K562 (cell line): ENCODE data around the gene ZNF747. TPM values are rescaled to one million over a fixed set of nuclear protein-coding genes. Genes with fewer than 3 reads are reported as not detected.

Experiments used
- E2F1 ChIP-seq: sonication (generic); formaldehyde crosslinking; IDR thresholded peaks from 2 replicates; pipeline ENCODE4 v1.8.1; 2023; ENCODE audit warnings: mild to moderate bottlenecking, missing genetic modification reagents, moderate library complexity
- EGR1 ChIP-seq: fragments of 450-650 bp; conservative IDR thresholded peaks from 2 replicates; pipeline ENCODE4 v1.6.1; 2017; ENCODE audit warnings: mild to moderate bottlenecking
- EWSR1 ChIP-seq: fragments of 450-650 bp; IDR thresholded peaks from 2 replicates; pipeline ENCODE4 v1.6.1; 2018; ENCODE audit warnings: borderline replicate concordance, mild to moderate bottlenecking, low read depth, moderate library complexity; ENCODE audit not compliant: partially characterized antibody
- FOXA3 ChIP-seq, 2 experiments: fragments of 450-650 bp in 1 of 2; sonication (generic) in 1 of 2; formaldehyde crosslinking; IDR thresholded peaks in 1 of 2; conservative IDR thresholded peaks in 1 of 2; 2 replicates each; pipeline versions ENCODE4 v1.4.0 to v1.8.0; 2020 to 2022; ENCODE audit warnings: mild to moderate bottlenecking in 2 of 2, missing genetic modification reagents in 1 of 2
- GATAD2B ChIP-seq: fragments of 450-650 bp; IDR thresholded peaks from 2 replicates; pipeline ENCODE4 v1.6.1; 2017; ENCODE audit warnings: mild to moderate bottlenecking, borderline replicate concordance
- NFIX ChIP-seq: fragments of 250-450 bp; sonication (Bioruptor Pico); IDR thresholded peaks from 2 replicates; pipeline ENCODE4 v1.4.0; 2020; ENCODE audit warnings: low read depth, mild to moderate bottlenecking, moderate library complexity
- PHF20 ChIP-seq: fragments of 450-650 bp; IDR thresholded peaks from 2 replicates; pipeline ENCODE4 v1.6.1; 2018; ENCODE audit not compliant: partially characterized antibody
- POLR2A ChIP-seq: fragments of 450-650 bp; conservative IDR thresholded peaks from 2 replicates; pipeline ENCODE4 v1.6.1; 2016
- RBM15 ChIP-seq: fragments of 200-400 bp; formaldehyde crosslinking; IDR thresholded peaks from 2 replicates; pipeline ENCODE4 v1.6.1; 2018; ENCODE audit warnings: mild to moderate bottlenecking, low read length, moderate library complexity; ENCODE audit not compliant: insufficient read depth
- SETDB1 ChIP-seq: IDR thresholded peaks from one replicate; pipeline ENCODE4 v1.6.1; 2012; ENCODE audit warnings: low read length, control low read depth, inconsistent platforms
- SRSF7 ChIP-seq: fragments of 200-400 bp; formaldehyde crosslinking; optimal IDR thresholded peaks from 2 replicates; pipeline ENCODE3; 2017; ENCODE audit warnings: mild to moderate bottlenecking, low read depth, low read length
- ZNF592 ChIP-seq: fragments of 450-650 bp; IDR thresholded peaks from 2 replicates; pipeline ENCODE4 v1.6.1; 2017; ENCODE audit warnings: antibody characterized with exemption, mild to moderate bottlenecking
- ZNF699 ChIP-seq: fragments of 250-450 bp; sonication (Bioruptor Pico); IDR thresholded peaks from 2 replicates; pipeline ENCODE4 v1.8.0; 2021; ENCODE audit warnings: mild to moderate bottlenecking, moderate library complexity; ENCODE audit not compliant: insufficient replicate concordance
- polyA plus RNA-seq, 8 experiments: library from polyadenylated mRNA; depleted of rRNA in 4 of 8; stranded (reverse) in 5 of 8; unstranded in 3 of 8; fragments of >200 nt; fragmentation: Nextera tagmentation in 2 of 8; fragmentation: Illumina TruSeq in 1 of 8; extraction: Ambion mirVana in 2 of 8; extraction: Trizol in 1 of 8; gene quantifications; 2 replicates each; pipeline versions ENCODE4 v1.2.1 to v1.2.3, GENCODE V29; 2011 to 2014; ENCODE audit warnings: inconsistent platforms in 1 of 8, missing spikeins in 1 of 8
- total RNA-seq, 7 experiments: library from RNA; depleted of rRNA in 6 of 7; stranded (reverse); fragments of >200 nt in 6 of 7; fragmentation: Illumina TruSeq in 2 of 7; extraction: Trizol in 2 of 7; gene quantifications; 2 replicates each; pipeline versions ENCODE4 v1.2.1 to v1.2.3, GENCODE V29; 2011 to 2021; ENCODE audit warnings: low replicate concordance in 1 of 7
- TF ChIP-seq, protein P1 (sequence below), 2 experiments: fragments of 450-650 bp; formaldehyde crosslinking in 1 of 2; IDR thresholded peaks; 2 replicates each; pipeline versions ENCODE4 v1.4.0 to v1.6.1; 2014 to 2020; ENCODE audit warnings: mild to moderate bottlenecking in 2 of 2, borderline replicate concordance in 1 of 2, low read depth in 1 of 2

Gene ZNF747
- total and polyA plus RNA-seq, 9 of the 15 experiments (the other 6 are each of a cell fraction or from before 2014, with no cell fraction given), result 0.14 to 3.3 (median 1.5) TPM

DNA sequence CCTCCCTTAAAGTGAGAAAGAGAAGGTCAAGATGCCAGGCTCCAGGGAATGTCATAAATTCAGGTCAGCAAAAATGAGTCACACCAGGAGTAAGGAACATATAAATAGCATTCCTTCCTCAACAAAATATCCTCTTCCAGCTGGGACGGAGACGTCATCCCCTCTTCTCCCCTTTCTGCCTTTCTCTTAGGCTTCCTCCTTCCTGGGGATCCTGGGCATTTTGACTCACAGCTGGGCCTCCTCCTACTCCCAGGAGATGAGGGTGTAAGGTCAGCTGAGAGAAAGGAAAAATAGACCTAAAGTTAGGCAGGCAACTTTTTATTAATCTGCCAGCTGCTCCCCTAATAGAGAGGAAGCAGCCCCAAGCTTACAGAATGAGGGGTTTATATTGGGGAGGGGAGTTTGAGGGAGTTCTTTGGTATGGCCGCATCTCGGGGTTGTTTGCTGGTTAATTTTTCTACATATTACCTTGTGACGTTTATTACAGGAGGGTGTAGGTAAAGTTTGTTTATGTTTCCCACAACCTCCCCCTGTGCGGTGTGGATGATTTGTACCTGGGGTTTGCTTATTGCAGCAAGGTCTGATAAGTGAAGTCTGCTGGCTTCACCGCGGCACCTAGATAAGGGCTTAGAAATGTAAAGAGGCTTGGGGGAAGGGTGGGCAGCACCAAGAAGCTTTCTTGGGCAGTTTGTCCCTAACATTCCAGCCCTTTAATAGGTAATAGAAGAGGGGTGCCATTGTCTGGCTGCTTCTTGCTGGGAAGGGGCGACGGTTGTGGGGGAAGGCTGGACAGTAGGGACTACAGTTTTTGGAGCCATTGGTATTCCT lies 7.1 kb upstream of the ZNF747 start (continued):
- TF ChIP-seq E2F1 (CRISPR knock-in tag) (no peak), RBM15 (no peak), EWSR1 (no peak), ZNF592 (no peak), PHF20 (no peak), NFIX (CRISPR knock-in tag) (no peak), FOXA3 (CRISPR knock-in tag; conservative IDR thresholded peaks at IDR 0.05 in 1 of 2, IDR thresholded peaks at IDR 0.05 in 1 of 2) (no peak), SRSF7 (no peak), GATAD2B (no peak), SETDB1 (no peak), EGR1 (no peak), POLR2A (no peak), ZNF699 (no peak)
- TF ChIP-seq, protein P1, sequence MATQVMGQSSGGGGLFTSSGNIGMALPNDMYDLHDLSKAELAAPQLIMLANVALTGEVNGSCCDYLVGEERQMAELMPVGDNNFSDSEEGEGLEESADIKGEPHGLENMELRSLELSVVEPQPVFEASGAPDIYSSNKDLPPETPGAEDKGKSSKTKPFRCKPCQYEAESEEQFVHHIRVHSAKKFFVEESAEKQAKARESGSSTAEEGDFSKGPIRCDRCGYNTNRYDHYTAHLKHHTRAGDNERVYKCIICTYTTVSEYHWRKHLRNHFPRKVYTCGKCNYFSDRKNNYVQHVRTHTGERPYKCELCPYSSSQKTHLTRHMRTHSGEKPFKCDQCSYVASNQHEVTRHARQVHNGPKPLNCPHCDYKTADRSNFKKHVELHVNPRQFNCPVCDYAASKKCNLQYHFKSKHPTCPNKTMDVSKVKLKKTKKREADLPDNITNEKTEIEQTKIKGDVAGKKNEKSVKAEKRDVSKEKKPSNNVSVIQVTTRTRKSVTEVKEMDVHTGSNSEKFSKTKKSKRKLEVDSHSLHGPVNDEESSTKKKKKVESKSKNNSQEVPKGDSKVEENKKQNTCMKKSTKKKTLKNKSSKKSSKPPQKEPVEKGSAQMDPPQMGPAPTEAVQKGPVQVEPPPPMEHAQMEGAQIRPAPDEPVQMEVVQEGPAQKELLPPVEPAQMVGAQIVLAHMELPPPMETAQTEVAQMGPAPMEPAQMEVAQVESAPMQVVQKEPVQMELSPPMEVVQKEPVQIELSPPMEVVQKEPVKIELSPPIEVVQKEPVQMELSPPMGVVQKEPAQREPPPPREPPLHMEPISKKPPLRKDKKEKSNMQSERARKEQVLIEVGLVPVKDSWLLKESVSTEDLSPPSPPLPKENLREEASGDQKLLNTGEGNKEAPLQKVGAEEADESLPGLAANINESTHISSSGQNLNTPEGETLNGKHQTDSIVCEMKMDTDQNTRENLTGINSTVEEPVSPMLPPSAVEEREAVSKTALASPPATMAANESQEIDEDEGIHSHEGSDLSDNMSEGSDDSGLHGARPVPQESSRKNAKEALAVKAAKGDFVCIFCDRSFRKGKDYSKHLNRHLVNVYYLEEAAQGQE (IDR thresholded peaks at IDR 0.05; ENCODE audit: borderline replicate concordance), result no peak
- TF ChIP-seq, protein P1 (CRISPR knock-in tag; IDR thresholded peaks at IDR 0.05; ENCODE audit: low read depth), result no peak
